Measurements from ENCODE around the gene RAD51B.

- no peak for TF ChIP-seq EZH2 (IDR thresholded peaks at IDR 0.05)
- TF ChIP-seq POLR2AphosphoS5 (IDR thresholded peaks at IDR 0.05; ENCODE audit: borderline replicate concordance, low read depth, low read length): no peak
Observed at GRCh38 chr14:67887478-67887877, 67.9 kb downstream of the RAD51B start.
